GM12878 (cell line): ENCODE results near the gene OR2A12.

ENCODE experiments used
- CREB1 ChIP-seq: IDR thresholded peaks from 2 replicates; pipeline ENCODE4 v1.6.1; 2012; ENCODE audit warnings: low read depth, mild to moderate bottlenecking, inconsistent platforms
- CREM ChIP-seq: IDR thresholded peaks from 2 replicates; pipeline ENCODE4 v1.6.1; 2014; ENCODE audit warnings: antibody characterized with exemption, low read depth
- CTCF ChIP-seq, 3 experiments: IDR thresholded peaks in 2 of 3; conservative IDR thresholded peaks in 1 of 3; 2 replicates each; pipeline ENCODE4 v1.5.1; 2011; ENCODE audit warnings: low read depth in 3 of 3, low read length in 3 of 3, mild to moderate bottlenecking in 3 of 3, control low read depth in 2 of 3, moderate library complexity in 2 of 3, inconsistent platforms in 1 of 3, mixed read lengths in 1 of 3; ENCODE audit not compliant: control insufficient read depth in 2 of 3, insufficient read depth in 1 of 3; ENCODE audit errors: extremely low read depth in 1 of 3
- IRF4 ChIP-seq: IDR thresholded peaks from 2 replicates; pipeline ENCODE4 v1.6.1; 2011; ENCODE audit warnings: low read depth, low read length
- MXI1 ChIP-seq: fragments of 150-350 bp; IDR thresholded peaks from 2 replicates; pipeline ENCODE4 v1.6.1; 2011; ENCODE audit warnings: low read depth, mild to moderate bottlenecking, inconsistent platforms, low read length, improper control_type of control experiment
- PBX3 ChIP-seq: IDR thresholded peaks from 2 replicates; pipeline ENCODE4 v1.6.1; 2011; ENCODE audit warnings: mild to moderate bottlenecking, low read depth, low read length, moderate library complexity; ENCODE audit not compliant: insufficient replicate concordance
- POU2F2 ChIP-seq: IDR thresholded peaks from 3 replicates; pipeline ENCODE4 v1.6.1; 2011; ENCODE audit warnings: low read depth, mild to moderate bottlenecking, low read length, borderline replicate concordance
- RAD21 ChIP-seq: IDR thresholded peaks from 2 replicates; pipeline ENCODE4 v1.6.1; 2011; ENCODE audit warnings: mild to moderate bottlenecking, low read depth, low read length, moderate library complexity; ENCODE audit not compliant: insufficient read depth
- RB1 ChIP-seq: fragments of 450-650 bp; formaldehyde crosslinking; IDR thresholded peaks from 2 replicates; pipeline ENCODE4 v1.6.1; 2017; ENCODE audit warnings: mild to moderate bottlenecking, borderline replicate concordance
- SIN3A ChIP-seq: IDR thresholded peaks from 2 replicates; pipeline ENCODE4 v1.6.1; 2012; ENCODE audit warnings: low read depth, low read length, improper control_type of control experiment
- SPI1 ChIP-seq: IDR thresholded peaks from 2 replicates; pipeline ENCODE4 v1.6.1; 2011; ENCODE audit warnings: low read depth, mild to moderate bottlenecking, low read length, moderate library complexity, borderline replicate concordance; ENCODE audit not compliant: insufficient read depth
- TAF1 ChIP-seq: IDR thresholded peaks from 2 replicates; pipeline ENCODE4 v1.6.1; 2011; ENCODE audit warnings: mild to moderate bottlenecking, low read depth, low read length, borderline replicate concordance
- ZNF24 ChIP-seq: fragments of 450-650 bp; IDR thresholded peaks from 2 replicates; pipeline ENCODE4 v1.6.1; 2017; ENCODE audit warnings: antibody characterized with exemption, mild to moderate bottlenecking

- TF ChIP-seq CREB1 = no peak
- no peak for TF ChIP-seq RAD21
- TF ChIP-seq CTCF (IDR thresholded peaks at IDR 0.05 in 2 of 3, conservative IDR thresholded peaks at IDR 0.05 in 1 of 3; ENCODE audit: control insufficient read depth in 2 of 3, extremely low read depth in 1 of 3, insufficient read depth in 1 of 3, low read depth in 3 of 3, low read length in 3 of 3) = no peak
- no peak for TF ChIP-seq SIN3A
- no peak for TF ChIP-seq MXI1
- TF ChIP-seq TAF1 = no peak
- TF ChIP-seq SPI1 = no peak
- TF ChIP-seq POU2F2 = no peak
- TF ChIP-seq IRF4 = no peak
- no peak for TF ChIP-seq CREM
- TF ChIP-seq PBX3 = no peak
- TF ChIP-seq RB1 = no peak
- TF ChIP-seq ZNF24 = no peak
Observed at GRCh38 chr7:144085978-144086377, at the start of gene OR2A12.
